Measurements from ENCODE around the gene LLPH.

The LLPH gene

DNA sequence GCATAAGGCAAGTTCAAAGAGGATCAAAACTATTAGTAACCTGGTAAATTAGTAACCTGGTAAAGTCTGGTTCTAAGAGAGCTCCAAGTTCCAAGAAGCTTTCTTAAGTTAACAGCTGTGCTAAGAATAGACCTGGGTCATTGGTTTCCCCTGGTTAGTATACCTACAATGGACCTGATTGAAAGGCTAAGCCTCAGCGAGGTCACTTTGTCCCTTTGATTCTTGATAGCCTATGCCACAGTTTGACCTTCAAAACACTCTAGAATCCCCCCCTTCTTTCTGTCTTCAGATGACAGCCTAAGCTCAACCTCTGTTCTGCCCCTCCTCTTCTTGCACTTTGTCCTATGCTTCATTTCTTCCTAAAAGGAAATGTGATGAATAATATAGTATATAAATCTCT, 53.0 kb downstream of the LLPH start:
- no peak overlapping the region for H3K4me3 ChIP-seq
- no peaks in the 10 kb centered on the region for H3K9me3 ChIP-seq (ENCODE audit: low read depth, low read length)
- TF ChIP-seq EZH2 (IDR thresholded peaks at IDR 0.05), result no peak
- no peak for TF ChIP-seq POLR2AphosphoS5 (IDR thresholded peaks at IDR 0.05; ENCODE audit: borderline replicate concordance, low read depth, low read length)
- TF ChIP-seq FOXP2 (optimal IDR thresholded peaks at IDR 0.05; ENCODE audit: control extremely low read depth, extremely low read length, insufficient read depth), result no peak
- no peak for DNase-seq (ENCODE audit: low read depth, low spot score)
- H3K36me3 ChIP-seq (ENCODE audit: insufficient read depth, low read length), result no peaks in the 10 kb centered on the region
- H3K9ac ChIP-seq (ENCODE audit: insufficient read length), result no peak overlapping the region
- H3K27ac ChIP-seq, result no peak overlapping the region

DNA sequence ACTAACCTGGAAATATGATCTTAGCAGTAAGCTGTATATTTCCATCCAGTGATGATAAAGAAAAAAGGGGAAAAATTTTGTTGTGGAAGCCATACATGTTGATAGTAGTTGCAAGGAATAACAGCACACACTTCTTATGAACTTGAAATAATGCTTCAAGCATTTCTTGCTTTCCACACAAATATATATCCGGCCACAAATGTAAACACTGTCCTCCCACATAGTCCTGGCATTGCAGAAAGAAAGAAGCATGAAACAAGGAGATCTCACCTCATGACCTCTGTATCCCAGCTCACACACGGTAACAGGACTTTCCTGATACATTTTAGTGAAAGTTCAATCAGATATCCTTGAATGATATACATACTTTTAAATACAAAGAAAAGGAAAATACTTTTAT, 56.0 kb downstream of the LLPH start:
- no peaks in the 10 kb centered on the region for H3K9me3 ChIP-seq (ENCODE audit: low read depth, low read length)

DNA sequence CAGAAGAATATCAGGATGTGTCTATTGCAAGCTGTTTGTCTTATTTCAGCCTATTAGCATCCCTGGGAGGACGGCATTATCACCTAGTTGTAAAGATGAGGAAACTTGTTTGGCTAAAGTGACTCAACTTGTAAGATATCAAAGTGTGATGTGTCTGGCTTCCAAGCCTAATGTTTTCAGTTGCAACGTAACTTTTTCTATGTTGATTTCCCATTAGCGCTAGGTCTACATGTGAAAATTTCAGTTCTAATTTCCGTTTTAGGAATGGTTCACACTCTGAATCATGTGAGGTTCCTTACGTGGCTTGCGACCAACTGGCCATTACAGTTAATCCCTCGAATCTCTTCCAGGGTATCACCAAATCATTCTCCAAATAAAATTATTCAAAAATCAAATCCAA, 58.0 kb downstream of the LLPH start:
- DNase-seq (ENCODE audit: low read depth, low spot score), result no peak
- Histone ChIP-seq H3K9me3 (ENCODE audit: low read depth, low read length) (no peaks in the 10 kb centered on the region), H3K36me3 (ENCODE audit: insufficient read depth, low read length) (no peaks in the 10 kb centered on the region), H3K27ac (no peak overlapping the region), H3K9ac (ENCODE audit: insufficient read length) (no peak overlapping the region), H3K4me3 (no peak overlapping the region)
- no peak for TF ChIP-seq FOXP2 (optimal IDR thresholded peaks at IDR 0.05; ENCODE audit: control extremely low read depth, extremely low read length, insufficient read depth)
- TF ChIP-seq POLR2AphosphoS5 (IDR thresholded peaks at IDR 0.05; ENCODE audit: borderline replicate concordance, low read depth, low read length), result no peak
- no peak for TF ChIP-seq EZH2 (IDR thresholded peaks at IDR 0.05)

More for the DNA sequence above, 56.0 kb downstream of the LLPH start:
- Histone ChIP-seq H3K9ac (ENCODE audit: insufficient read length) (no peak overlapping the region), H3K27ac (no peak overlapping the region), H3K36me3 (ENCODE audit: insufficient read depth, low read length) (no peaks in the 10 kb centered on the region), H3K4me3 (no peak overlapping the region)
- no peak for DNase-seq (ENCODE audit: low read depth, low spot score)
- TF ChIP-seq FOXP2 (optimal IDR thresholded peaks at IDR 0.05; ENCODE audit: control extremely low read depth, extremely low read length, insufficient read depth) (no peak), EZH2 (IDR thresholded peaks at IDR 0.05) (no peak), POLR2AphosphoS5 (IDR thresholded peaks at IDR 0.05; ENCODE audit: borderline replicate concordance, low read depth, low read length) (no peak)

DNA sequence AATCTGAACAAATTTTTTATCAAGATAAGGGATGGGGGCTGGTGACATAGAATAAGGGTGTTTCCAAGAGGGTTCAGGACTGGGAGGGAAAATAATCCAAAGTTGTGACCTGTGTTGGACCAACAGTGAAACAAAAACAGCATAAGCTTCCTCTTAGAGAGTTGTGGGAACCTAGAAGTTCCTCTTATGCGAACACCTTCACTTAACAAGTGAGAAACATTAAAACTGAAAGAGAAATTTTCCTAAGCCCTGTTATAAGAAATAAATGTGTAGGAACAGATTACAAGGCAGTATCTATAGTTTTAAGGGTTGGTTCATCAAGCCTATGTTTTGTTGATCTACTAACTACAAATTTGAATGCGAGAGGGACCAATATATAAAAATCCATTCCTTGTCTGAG, 58.4 kb downstream of the LLPH start:
- DNase-seq (ENCODE audit: low read depth, low spot score), result no peak
- Histone ChIP-seq H3K9me3 (ENCODE audit: low read depth, low read length) (no peaks in the 10 kb centered on the region), H3K9ac (ENCODE audit: insufficient read length) (no peak overlapping the region), H3K27ac (peak overlapping the region; percentile 9; the same call in 1 of the 2 replicates), H3K36me3 (ENCODE audit: insufficient read depth, low read length) (no peaks in the 10 kb centered on the region), H3K4me3 (no peak overlapping the region)
- TF ChIP-seq EZH2 (IDR thresholded peaks at IDR 0.05) (no peak), POLR2AphosphoS5 (IDR thresholded peaks at IDR 0.05; ENCODE audit: borderline replicate concordance, low read depth, low read length) (no peak), FOXP2 (optimal IDR thresholded peaks at IDR 0.05; ENCODE audit: control extremely low read depth, extremely low read length, insufficient read depth) (no peak)

DNA sequence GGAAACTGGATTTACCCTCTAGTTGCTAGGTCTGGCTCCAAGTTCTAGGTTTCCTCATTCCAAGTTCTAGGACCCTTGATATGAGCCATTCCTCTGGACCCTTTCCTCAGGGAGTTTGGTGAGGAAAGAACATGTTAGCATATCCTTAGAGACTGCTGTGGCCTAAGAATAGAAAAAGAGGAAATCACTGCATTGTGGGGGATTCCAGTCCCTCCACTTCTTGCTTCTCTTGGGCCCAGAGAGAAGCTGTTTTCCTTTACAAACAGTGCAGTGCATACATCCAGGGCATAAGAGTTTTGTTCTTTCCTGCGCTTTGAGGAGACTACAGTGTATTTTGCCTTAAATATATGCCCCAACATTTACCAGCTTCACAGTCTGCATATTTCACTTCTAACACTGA, 59.0 kb downstream of the LLPH start:
- H3K27ac ChIP-seq, result peak overlapping the region; percentile 9; the same call in 1 of the 2 replicates
- DNase-seq (ENCODE audit: low read depth, low spot score), result no peak
- H3K36me3 ChIP-seq (ENCODE audit: insufficient read depth, low read length), result no peaks in the 10 kb centered on the region
- H3K9ac ChIP-seq (ENCODE audit: insufficient read length), result no peak overlapping the region
- TF ChIP-seq EZH2 (IDR thresholded peaks at IDR 0.05) (no peak), POLR2AphosphoS5 (IDR thresholded peaks at IDR 0.05; ENCODE audit: borderline replicate concordance, low read depth, low read length) (no peak), FOXP2 (optimal IDR thresholded peaks at IDR 0.05; ENCODE audit: control extremely low read depth, extremely low read length, insufficient read depth) (no peak)
- H3K9me3 ChIP-seq (ENCODE audit: low read depth, low read length), result no peaks in the 10 kb centered on the region
- no peak overlapping the region for H3K4me3 ChIP-seq

DNA sequence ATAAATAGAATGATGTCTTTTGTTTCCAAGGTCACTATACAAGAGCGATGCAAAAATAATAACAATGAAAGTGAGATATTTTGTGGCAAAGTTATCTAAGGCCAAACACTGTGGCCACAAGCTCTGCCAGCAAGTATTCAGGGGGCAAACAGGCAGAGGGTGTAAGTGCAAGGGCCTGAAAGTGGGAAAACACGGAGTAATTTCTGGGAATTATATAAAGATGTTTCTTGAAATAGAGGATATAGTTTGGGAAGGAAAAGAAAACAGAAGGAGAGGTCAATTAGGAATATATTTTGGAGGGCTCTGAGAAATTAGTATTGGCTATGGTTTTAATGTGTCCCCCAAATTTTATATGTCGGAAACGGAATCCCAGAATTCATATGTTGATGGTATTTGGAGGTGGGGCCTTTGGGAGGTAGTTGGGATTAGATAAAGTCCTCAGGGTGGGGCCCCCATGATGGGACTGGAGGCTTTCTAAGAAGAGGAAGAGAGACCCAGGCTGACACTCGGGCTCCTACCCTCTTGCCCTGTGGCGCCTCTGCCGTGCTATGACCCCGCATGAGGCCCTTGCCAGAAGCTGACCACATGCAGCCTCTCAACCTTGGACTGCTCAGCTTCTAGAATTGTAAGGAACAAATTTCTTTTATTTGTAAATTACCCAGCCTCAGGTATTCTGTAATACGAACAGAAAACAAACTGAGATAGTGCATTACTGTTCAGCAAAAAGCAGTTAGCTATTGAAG, 60.0 kb downstream of the LLPH start:
- H3K27ac ChIP-seq, result no peak overlapping the region
- no peaks in the 10 kb centered on the region for H3K36me3 ChIP-seq (ENCODE audit: insufficient read depth, low read length)
- H3K4me3 ChIP-seq, result no peak overlapping the region
- DNase-seq (ENCODE audit: low read depth, low spot score), result no peak
- TF ChIP-seq POLR2AphosphoS5 (IDR thresholded peaks at IDR 0.05; ENCODE audit: borderline replicate concordance, low read depth, low read length) (no peak), EZH2 (IDR thresholded peaks at IDR 0.05) (no peak), FOXP2 (optimal IDR thresholded peaks at IDR 0.05; ENCODE audit: control extremely low read depth, extremely low read length, insufficient read depth) (no peak)
- H3K9me3 ChIP-seq (ENCODE audit: low read depth, low read length), result no peaks in the 10 kb centered on the region
- no peak overlapping the region for H3K9ac ChIP-seq (ENCODE audit: insufficient read length)

DNA sequence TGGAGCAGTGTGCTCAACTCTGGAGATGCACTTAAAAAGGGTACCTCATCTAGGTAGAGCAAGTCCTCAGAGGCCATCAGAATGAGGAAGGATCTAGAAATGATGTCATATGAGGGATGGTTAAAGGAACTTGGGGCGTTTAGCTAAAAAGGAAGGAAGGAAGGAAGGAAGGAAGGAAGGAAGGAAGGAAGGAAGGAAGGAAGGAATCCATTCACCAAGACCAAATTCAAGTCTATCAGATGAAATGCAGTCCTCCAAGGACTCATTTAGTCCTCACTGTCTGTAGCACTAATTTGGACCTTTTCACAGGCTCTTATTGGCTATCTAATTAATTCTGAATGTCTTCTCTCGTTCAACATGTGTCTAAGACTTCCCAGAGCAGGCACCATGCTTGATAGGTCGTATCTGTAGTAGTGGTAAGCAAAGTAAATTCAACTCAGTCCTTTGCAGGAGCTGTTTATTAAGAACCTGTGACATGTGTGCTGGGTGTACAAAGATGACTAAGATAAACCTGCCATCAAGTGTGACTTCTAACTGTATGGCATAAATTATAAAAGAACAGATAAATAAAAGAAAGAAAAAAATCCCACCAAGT, 63.5 kb downstream of the LLPH start:
- Histone ChIP-seq H3K36me3 (ENCODE audit: insufficient read depth, low read length) (no peaks in the 10 kb centered on the region), H3K9me3 (ENCODE audit: low read depth, low read length) (no peaks in the 10 kb centered on the region), H3K9ac (ENCODE audit: insufficient read length) (peak overlapping the region; percentile 89), H3K4me3 (peak overlapping the region; percentile 73), H3K27ac (peak overlapping the region; percentile 100)
- TF ChIP-seq EZH2 (IDR thresholded peaks at IDR 0.05) (no peak), POLR2AphosphoS5 (IDR thresholded peaks at IDR 0.05; ENCODE audit: borderline replicate concordance, low read depth, low read length) (peak; percentile 81; the same call in 1 of the 2 replicates), FOXP2 (optimal IDR thresholded peaks at IDR 0.05; ENCODE audit: control extremely low read depth, extremely low read length, insufficient read depth) (peak; percentile 79)
- DNase-seq (ENCODE audit: low read depth, low spot score), result peak; percentile 99
